ENCODE data around the gene MSX2. TPM values are rescaled to one million over a fixed set of nuclear protein-coding genes. Genes with fewer than 3 reads are reported as not detected.
A peak's percentile ranks its signal among the peaks of the same experiment; 100 is the strongest.

Gene MSX2
- polyA plus RNA-seq (2013, experiment 1 of 2; ENCODE audit: insufficient read length), result 11.4 TPM
- polyA plus RNA-seq (2013, experiment 2 of 2; ENCODE audit: insufficient read length), result 13.1 TPM

DNA sequence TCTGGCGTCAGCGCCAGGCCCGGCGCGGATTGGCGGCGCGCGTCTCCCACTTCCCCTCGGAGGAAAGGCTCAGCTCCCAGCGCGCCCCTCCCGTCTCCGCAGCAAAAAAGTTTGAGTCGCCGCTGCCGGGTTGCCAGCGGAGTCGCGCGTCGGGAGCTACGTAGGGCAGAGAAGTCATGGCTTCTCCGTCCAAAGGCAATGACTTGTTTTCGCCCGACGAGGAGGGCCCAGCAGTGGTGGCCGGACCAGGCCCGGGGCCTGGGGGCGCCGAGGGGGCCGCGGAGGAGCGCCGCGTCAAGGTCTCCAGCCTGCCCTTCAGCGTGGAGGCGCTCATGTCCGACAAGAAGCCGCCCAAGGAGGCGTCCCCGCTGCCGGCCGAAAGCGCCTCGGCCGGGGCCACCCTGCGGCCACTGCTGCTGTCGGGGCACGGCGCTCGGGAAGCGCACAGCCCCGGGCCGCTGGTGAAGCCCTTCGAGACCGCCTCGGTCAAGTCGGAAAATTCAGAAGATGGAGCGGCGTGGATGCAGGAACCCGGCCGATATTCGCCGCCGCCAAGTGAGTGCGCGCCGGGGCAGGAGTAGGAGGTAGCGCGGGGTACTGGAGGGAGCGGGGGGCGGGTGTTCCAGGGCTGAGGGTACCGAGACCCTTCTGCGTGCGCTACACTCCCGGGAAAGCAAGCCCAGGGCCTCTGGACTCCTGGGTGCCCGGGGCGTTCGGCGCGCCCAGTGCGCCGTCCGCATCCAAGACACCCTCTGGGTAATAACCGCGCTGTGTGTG, at the start of gene MSX2:
Gene MSX2 (plus strand): TSS at position 99 of the 777 bp plus-strand sequence. CDS start 78 bp downstream, at position 177.
- DNase-seq, result peak; percentile 91

DNA sequence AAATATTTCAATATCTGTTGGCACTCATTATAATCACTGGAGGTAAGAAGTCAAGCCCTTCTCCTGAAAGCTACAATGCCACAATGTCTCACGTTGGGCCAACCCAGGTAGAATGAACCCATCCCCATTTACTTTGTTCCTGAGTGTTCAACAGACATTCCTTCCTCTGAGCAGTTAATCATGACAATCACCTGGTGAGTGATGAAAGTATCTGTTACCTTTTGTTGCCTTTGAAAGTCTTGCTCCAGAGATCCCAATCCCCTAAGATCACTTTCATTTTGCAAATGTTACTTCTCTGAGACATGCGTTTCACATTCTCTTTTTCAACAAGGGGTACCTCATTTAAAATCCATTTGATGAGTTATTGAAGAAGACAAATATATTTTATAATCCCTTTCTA, 49.3 kb upstream of the MSX2 start:
- no peak for DNase-seq

DNA sequence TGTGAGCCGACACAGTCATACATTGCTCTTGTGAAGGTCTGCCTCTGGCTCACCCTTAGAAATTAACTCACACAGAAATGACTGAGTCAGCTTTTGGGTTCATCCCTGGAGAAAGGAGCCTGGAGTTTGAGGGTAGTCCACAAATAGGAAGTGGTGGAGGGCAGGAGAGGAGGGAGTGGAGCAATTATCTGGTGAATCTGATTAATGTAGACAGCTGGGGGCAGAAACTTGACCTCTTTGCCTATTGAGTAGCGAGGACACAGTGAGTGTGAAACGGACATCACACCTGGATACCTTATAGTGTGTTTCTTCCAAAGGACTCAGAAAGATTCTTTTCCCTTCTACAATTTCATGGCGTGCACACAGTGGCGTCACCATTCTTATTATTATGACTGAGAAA, 48.5 kb upstream of the MSX2 start:
- no peak for DNase-seq

DNA sequence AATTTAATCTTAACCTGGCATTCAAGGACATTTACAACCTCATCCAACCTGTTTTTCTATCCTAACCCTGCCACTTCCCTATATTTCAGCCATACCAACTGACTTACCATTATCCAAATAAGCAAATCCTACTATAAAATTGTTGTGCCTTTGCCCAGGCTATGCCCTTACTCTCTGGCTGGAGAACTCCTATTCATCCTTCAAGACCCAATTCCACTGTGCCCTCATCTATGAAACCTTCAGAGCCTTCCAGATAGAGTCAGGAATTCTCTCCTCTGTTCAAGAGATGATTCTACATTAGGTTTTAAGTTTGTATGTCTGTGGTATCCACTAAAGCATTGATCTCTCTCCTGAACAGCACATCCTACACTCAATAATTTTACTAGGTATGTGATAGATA, 46.3 kb upstream of the MSX2 start:
- DNase-seq, result no peak

DNA sequence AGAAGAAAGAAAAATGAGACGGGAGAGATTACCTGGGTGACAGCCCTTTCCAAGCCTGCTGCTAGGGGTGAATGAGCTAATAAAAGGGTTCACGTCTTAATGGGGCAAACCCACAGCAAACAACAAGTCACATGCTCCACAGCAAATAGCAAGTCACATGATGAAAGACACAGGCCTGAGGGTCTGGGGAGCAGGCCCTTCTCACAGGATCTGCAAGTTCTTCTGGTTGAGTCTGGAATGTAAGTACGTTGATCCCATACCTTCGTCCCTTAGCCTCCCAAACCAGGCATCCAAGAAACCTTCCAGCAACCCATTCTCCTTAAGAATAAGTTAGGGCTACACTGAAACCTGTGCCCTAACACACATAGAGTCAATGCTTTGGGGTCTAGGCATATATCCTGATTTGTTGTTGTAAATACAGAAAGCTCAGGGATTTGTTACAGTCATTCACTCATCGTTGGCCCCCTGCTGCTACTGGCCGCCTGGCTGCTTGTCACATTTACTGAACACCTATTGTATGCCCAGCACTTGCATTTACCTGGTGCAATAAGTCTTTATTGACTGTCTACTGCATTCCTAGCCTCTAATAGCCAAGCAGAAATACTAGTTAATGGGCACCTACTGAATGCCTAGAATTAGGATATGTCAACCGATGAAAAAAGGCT, 43.3 kb upstream of the MSX2 start:
- DNase-seq, result no peak

DNA sequence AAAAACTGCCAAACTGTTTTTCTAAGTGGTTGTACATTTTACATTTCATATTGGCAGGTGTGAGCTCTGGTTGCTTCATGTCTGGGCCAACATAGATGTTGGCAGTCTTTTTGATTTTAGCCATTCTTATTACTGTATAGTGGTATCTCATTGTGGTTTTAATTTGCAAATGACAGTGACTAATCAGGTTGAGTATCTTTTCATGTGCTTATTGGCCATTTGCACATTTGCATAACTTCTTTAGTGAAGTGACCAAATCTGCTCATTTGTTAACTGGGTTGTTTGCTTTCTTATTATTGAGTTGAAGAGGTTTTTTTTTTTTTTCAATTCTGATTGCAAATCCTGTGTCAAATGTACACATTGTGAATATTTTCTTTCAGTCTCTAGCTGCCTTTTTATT, 36.9 kb upstream of the MSX2 start:
- DNase-seq, result no peak

DNA sequence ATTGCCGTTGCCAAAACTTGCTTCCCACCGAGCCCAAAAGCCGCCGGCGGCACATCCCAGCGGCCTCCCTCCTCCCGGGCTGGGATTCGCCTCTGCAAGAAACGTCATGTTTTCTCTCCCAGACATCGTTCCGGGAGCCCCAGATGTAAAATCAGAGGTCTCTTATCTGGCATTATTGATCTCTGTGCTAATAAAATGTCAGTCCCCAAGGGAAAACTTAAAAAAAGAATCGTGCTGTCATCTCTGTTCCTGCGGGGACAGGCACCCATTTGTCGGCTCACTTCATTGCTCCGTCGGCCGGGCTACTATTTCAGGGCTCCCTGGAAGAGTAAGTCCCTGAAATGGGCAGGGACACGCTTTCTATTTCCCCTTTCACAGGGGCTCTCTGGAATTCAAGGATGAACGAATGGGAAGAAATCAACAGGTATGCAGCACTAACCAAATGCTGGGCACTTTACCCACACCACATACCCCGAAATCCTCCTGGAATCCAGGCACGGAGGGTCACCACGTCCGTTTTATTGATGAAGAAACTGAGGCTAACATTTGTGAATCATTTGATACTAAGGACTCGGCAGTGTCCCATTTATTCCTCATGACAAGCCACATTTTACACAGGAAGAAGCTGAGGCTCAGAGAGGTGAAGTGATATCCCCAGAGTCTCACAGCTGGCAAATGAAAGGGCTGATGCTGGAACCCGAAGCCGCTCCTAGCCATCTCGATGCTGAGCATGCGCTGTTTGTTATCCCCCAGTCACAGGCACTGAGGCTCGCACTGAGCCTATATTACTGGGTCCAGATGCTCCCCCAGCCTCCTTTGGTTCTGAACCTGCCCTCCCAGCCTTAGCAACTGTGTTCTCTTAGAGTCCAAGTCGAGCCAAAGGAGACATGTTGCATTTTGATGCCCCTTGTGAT, 35.7 kb upstream of the MSX2 start:
- no peak for DNase-seq

DNA sequence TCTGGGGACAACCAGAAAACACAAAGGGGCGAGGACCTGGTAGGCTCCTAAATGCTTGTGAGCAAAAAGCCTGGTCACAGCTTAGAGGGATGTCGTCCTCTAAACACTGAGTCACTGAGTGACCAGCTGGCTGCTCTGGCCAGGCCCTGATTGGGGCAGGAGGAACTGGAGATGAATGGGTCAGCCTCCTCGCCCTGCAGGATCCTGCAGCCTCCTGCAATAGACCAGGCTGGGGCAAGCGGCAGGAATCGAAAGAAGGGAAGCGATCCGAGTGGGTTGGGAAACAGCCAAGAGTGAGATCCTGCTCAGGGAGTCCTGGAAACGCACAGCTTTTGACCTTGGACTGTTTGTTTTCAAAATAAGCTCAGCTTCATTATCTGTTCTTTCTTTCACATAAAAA, 34.1 kb upstream of the MSX2 start:
- DNase-seq, result no peak

DNA sequence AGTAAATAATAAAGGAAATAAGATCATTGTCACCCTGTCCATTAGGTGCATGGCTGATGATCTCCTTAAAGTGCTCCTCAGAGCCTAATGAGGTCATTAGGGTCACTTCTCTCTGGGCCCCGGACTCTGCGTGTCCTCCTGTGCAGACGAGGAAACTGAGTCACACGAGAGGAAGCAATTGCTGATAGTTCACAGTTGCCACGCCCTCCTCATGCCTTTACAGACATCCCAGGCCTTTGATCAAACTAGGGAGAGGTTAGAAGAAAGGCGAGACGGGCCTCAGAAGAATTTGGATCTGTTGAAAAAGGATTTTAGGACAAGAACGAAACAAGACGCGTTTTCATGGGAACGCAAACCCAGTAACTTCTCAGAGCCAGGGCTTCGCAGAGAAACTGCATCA, 32.0 kb upstream of the MSX2 start:
- no peak for DNase-seq

DNA sequence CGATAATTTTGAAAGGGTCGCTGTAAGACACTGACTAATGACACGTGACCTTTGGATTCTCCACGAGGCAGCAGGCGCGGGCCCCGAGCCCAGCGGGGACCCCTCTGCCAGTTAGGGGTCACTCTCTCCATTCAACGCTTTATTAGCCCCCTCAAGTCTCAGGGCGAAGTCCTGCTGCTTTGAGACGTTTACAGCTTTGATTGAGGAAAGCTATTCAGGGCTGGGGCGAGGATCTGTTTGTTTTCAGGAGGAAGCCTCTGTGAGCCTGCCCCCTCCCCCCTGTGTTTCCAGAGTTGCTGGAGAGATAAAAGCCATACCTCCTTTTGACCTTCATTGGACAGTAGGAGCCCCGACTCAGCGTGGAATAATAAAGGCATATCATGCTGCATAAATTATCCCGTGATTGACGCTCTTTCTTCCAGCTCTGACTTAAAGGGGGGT, 31.4 kb upstream of the MSX2 start:
- DNase-seq, result no peak

DNA sequence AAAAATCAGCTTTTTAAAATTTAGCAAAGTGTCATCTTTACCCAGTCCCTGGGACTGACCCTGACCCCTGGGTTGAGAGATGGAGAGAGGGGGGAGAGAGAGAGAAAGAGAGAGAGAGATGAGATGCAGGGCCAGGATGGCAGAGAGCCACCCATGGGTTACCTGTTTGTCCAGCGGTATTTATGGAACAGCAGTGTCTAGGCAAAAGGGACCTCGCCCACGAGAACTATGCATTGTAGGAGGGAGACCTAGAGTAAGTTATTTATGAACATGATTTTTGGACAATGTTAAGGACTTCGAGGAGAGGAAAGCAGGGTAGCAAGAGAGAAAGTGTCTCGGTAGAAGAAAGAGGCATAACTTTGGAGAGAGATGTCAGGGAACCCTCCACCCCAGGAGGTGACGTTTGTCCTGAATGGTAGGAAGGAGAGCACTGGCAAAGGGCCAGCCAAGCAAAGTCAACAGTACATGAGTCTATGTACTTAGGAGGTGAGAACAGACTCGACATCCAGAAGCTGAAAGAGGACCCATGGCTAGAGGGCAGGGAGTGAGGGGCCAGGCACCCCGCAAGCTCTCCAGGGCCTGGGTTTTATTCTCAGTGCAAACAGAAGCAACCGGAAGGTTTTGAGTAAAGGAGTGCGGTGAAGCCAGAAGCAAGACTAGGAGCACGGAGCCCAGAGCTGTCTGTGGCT, 30.5 kb upstream of the MSX2 start:
- DNase-seq, result no peak

DNA sequence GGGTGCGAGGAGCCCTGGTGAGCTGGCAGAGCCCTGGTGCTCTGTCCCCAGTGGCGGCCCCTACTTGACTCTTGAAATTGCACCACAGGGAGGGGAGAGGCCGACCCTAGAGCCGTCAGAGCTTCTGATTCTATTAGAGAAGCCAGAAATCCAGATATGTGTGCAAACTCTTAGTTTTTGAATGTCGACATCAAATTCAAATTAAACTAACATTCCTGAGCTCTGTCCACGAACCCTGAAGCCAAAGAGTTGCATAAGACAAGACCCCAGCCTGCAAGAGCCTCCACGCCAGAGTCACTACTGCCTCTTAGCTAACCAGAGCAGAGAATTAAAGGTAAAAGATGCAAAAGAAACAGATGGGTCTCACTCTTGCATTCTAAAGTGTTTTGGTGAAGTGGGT, 29.8 kb upstream of the MSX2 start:
- DNase-seq, result no peak

DNA sequence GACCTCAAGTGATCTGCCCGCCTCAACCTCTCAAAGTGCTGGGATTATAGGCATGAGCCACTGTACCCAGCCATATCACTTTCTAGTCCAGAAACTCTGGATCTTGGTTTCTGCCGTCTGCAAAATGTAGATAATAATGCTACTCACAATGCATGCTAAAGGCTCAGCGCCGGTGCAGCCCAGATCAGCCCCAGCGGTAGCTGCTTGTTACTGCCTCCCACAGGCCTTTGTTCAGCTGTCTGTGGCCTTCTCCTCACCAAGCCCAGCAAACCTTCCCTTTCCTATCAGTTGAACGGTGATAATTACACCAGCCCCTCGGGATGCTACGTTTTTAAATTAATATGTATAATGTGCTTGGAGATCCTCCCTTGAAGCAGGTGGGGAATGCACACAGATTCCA, 26.2 kb upstream of the MSX2 start:
- DNase-seq, result no peak

DNA sequence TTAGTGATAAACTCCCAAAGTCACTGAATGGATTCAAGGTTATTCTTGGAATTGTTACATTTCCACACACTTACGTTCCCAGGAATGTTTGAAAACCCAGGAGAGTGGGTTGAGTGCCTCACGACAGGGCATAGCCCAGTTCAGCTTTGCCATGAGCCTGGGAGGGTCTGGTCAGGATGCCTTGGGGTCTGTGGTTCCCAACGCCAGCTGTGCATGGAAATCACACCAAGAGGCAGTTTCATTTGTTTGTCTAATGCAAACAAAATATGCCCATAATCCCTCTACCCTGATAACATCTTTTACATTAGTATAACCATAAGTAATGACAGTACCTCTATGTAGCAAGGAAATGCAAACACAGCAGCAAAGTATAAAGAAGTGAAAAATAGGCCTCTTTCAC, 25.3 kb upstream of the MSX2 start:
- no peak for DNase-seq

DNA sequence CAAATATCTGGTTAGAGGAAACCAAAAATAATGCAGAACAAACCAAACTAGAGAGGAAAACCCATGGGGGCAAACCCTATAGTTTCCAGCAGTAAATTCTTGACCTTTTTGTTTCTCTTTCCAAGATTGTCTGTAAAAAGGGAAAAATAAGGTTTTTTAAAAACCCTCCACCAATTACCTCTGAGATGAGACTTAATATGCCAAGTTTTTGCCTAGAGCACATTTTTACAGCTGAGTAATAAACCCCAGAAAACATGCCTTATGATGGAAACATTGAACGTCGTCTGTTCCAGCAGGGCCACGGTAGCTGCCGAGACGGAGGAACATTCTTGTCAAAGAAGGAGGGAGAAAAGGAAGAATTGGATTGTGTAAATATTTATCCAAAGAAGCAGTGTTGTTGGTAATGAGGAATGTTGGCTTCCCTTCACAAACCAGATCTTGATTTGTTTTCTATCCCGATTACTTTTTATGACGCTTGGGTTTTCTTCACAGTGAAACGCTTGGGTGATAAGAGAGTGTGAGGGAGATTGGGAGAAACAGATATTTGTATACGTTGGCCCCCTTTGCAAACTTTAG, 17.3 kb upstream of the MSX2 start:
- no peak for DNase-seq

DNA sequence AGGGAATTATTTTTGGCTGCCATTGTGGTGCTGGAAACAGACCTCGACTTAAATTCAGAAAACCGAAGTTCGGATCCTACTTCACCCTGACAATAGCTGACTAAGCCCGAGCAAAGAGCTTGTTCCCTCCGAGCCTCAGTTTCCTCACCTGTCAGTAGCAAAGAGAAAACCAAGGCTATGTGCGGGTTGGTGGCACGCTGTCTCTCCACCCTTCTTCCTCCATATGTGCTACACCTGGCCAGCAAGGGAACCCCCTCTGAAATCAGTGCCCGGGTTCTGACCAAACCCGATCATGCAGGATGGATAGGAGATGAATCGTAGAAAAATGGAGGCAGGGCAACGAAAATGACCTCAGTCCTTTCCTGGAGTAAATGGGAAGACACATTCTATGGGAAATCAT, 16.7 kb upstream of the MSX2 start:
- DNase-seq, result no peak

DNA sequence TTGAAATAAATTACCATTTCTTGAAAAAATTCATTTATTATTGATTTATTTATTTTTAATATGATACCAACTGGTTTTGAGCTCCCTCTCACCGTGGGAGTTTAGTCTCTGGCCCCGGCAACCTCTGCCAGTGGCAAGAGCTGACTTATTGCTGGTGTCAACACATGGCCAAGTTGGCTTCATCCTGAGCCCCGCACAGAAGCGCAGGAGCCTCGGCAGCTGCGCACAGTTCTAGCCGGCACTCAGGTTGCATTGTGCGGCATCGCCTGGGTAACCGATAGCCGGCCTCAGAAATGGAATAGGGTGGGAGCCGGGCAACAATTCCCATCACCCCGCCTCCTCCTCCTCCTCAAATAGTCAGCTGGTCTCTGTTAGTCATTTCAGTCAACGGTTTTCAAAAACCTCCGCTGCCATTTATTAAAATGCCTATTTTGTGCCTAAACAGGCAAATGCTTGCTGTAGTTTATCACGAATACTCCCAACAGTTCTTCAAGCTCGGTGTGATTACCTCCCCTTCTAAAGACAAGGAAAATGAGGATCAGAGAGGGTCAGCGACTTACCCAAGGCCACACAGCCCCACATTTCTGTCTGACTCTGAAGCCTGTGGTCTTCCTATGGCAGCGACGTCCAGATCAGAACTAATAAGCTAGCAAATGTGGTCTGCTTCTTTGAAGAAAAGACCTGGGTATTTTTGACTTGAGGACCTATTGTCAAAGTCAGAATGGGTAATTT, 15.7 kb upstream of the MSX2 start:
- no peak for DNase-seq

DNA sequence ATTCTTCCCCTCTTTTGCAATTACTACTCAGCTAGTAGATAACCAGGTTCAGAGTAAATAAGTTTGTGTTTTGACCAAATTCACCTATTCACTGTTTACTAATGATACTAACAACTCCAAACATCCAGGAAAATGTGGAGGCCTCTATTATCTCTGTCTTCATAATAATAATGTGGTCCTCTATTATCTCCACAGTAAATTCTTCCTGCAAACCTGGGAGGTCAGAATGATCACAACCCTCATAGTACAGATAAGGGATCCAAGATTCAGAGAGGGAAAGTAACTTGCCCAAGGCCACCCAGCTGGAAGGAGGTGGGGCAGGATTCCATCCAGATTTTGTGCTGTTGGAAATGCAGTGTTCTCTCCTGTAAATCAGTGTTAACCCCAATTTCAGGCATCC, 9.6 kb upstream of the MSX2 start:
- no peak for DNase-seq

DNA sequence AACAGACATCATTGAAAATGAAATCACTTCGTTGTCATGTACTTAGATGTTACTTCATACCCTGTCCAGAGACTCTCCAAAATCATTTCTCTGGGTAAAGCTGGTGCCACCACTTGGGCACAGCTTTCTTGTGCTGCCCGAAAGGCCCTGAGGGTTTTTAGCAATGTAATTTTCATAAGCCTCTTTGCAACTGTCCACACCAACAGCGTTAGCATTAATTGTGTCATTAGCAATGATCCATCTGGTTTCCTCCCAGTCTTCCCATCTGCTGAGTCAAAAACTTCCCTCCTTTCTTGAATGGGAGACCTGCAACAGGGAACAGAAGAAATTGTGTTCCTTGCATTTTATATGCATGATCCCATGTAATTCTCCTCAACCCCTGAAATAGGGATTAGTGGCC, 8.6 kb upstream of the MSX2 start:
- DNase-seq, result no peak

DNA sequence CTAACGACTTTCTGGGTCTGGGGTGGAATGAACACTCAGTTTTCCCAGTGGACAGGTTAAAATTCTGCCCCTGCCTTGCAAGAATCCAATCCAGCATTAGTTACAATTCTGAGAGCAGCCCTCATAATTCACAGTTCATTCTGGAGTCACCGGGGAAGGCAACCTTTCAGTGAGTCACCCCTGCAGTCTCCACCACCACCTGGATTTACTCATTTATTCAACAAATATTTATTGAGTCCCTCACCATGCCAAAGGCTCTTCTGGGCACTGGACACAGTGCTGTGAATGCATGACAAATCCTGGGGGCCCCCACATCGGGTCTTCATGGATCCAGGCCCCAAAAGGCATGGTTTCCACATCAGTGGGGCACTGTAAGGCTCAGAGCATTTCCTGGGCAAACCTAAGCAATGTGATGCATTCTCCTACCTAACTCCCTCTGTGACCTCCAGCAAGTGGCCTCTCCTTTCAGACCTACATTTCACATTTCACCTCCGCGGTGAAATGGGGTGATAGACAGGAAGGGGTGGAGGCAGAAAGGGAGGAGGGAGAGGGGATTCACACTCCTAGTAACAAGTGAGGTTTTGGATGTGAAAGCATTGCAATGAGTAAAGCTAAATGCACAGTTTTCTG, 6.4 kb upstream of the MSX2 start:
- DNase-seq, result no peak
